ENCODE results near the gene OR7G3.
A peak's percentile ranks its signal among the peaks of the same experiment; 100 is the strongest.

OR7G3 gene

DNA sequence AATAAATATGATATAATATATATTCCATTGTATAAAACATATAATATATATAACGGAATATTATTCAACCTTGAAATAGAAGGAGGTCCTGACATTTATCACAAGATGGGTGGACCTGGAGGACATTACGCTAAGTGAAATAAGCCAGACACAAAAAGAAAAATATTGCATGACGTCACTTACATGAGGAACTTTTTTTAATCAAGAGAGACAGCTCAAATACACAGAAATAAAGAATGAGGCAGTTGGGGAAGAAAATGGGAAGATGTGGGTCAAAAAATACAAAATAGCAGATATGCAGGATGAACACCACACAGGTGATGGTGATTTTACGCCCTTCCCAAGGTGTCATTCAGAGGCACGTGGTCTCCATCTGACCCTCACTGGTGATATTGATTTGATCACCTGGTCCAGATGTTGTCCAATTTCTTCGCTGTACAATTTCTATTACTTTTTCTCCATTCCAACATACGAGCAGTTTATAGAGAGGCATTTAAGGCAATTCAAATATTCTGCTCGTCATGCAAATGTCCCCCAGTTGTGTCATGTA, 12.9 kb upstream of the OR7G3 start:
- Histone ChIP-seq H3K4me1 (ENCODE audit: insufficient read depth, low read length, severe bottlenecking) (peaks cover 19% of the 10 kb centered on the region), H2AFZ (ENCODE audit: low read length) (peak overlapping the region; percentile 73), H3K4me2 (ENCODE audit: low read length) (peak overlapping the region; percentile 90), H3K9ac (ENCODE audit: low read length) (peak overlapping the region; percentile 95), H3K9me2 (ENCODE audit: low read depth, low read length) (no peaks in the 10 kb centered on the region), H3K79me2 (ENCODE audit: insufficient read depth, low read length) (peaks cover 43% of the 10 kb centered on the region), H3K27ac (ENCODE audit: low read depth, low read length, poor library complexity, severe bottlenecking) (peak overlapping the region; percentile 43), H3K9me3 (ENCODE audit: low read length) (peaks cover 10% of the 10 kb centered on the region), H3K4me3 (ENCODE audit: low read depth, low read length, poor library complexity, severe bottlenecking) (peak overlapping the region; percentile 97), H4K20me1 (ENCODE audit: insufficient read depth, low read length) (no peaks in the 10 kb centered on the region), H3F3A (ENCODE audit: insufficient read depth, low read length) (no peaks in the 10 kb centered on the region), H3K36me3 (ENCODE audit: insufficient read depth, low read length) (peaks cover 26% of the 10 kb centered on the region), H3K27me3 (ENCODE audit: insufficient read depth, low read length) (no peaks in the 10 kb centered on the region)
- TF ChIP-seq EZH2 (IDR thresholded peaks at IDR 0.05; ENCODE audit: borderline replicate concordance, low read length), result no peak

DNA sequence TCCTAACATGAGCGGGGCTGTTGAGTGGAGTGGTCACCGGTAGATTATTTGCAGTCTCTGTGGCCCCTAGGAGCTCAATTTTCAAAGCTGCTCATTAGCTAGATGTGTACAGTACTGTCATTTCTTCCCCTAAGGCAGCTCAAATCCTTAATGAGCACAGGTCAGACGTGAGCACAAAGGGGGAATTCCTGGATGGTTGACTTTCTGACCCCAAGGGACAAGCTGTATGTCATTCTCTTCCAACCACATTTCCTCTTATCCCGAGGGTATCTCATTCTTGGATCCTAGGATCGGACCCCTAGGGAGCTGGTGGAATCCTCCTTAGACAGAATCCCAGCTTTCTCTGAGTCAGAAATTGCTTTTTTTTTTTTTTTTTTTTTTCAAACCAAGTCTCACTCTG, 5.7 kb upstream of the OR7G3 start:
- Histone ChIP-seq H3K4me2 (ENCODE audit: low read length) (no peak overlapping the region), H3K79me2 (ENCODE audit: insufficient read depth, low read length) (no peaks in the 10 kb centered on the region), H3K4me1 (ENCODE audit: insufficient read depth, low read length, severe bottlenecking) (peaks cover 5% of the 10 kb centered on the region), H3K36me3 (ENCODE audit: insufficient read depth, low read length) (no peaks in the 10 kb centered on the region), H3K27me3 (ENCODE audit: insufficient read depth, low read length) (no peaks in the 10 kb centered on the region), H3F3A (ENCODE audit: insufficient read depth, low read length) (no peaks in the 10 kb centered on the region), H3K9me3 (ENCODE audit: low read length) (no peaks in the 10 kb centered on the region), H3K9ac (ENCODE audit: low read length) (no peak overlapping the region), H3K4me3 (ENCODE audit: low read depth, low read length, poor library complexity, severe bottlenecking) (no peak overlapping the region), H4K20me1 (ENCODE audit: insufficient read depth, low read length) (no peaks in the 10 kb centered on the region), H3K9me2 (ENCODE audit: low read depth, low read length) (no peaks in the 10 kb centered on the region), H2AFZ (ENCODE audit: low read length) (no peak overlapping the region), H3K27ac (ENCODE audit: low read depth, low read length, poor library complexity, severe bottlenecking) (no peak overlapping the region)
- TF ChIP-seq EZH2 (IDR thresholded peaks at IDR 0.05; ENCODE audit: borderline replicate concordance, low read length) (no peak), CTCF (IDR thresholded peaks at IDR 0.05; ENCODE audit: low read length) (no peak)

- Histone ChIP-seq H3K4me1 (ENCODE audit: insufficient read depth, low read length, severe bottlenecking) (no peaks in the 10 kb centered on the region), H3K27ac (ENCODE audit: low read depth, low read length, poor library complexity, severe bottlenecking) (no peak overlapping the region), H3F3A (ENCODE audit: insufficient read depth, low read length) (no peaks in the 10 kb centered on the region), H2AFZ (ENCODE audit: low read length) (no peak overlapping the region), H3K9me2 (ENCODE audit: low read depth, low read length) (no peaks in the 10 kb centered on the region), H3K36me3 (ENCODE audit: insufficient read depth, low read length) (no peaks in the 10 kb centered on the region), H3K27me3 (ENCODE audit: insufficient read depth, low read length) (no peaks in the 10 kb centered on the region), H3K4me2 (ENCODE audit: low read length) (no peak overlapping the region), H3K79me2 (ENCODE audit: insufficient read depth, low read length) (no peaks in the 10 kb centered on the region), H3K4me3 (ENCODE audit: low read depth, low read length, poor library complexity, severe bottlenecking) (no peak overlapping the region), H3K9ac (ENCODE audit: low read length) (no peak overlapping the region), H3K9me3 (ENCODE audit: low read length) (no peaks in the 10 kb centered on the region), H4K20me1 (ENCODE audit: insufficient read depth, low read length) (no peaks in the 10 kb centered on the region)
- no peak for TF ChIP-seq CTCF (IDR thresholded peaks at IDR 0.05; ENCODE audit: low read length)
Observed at GRCh38 chr19:9130965-9131364, 4.2 kb upstream of the OR7G3 start.

GRCh38 chr19:9128171-9128570, 1.4 kb upstream of the OR7G3 start:
- Histone ChIP-seq H3F3A (ENCODE audit: insufficient read depth, low read length) (no peaks in the 10 kb centered on the region), H3K4me3 (ENCODE audit: low read depth, low read length, poor library complexity, severe bottlenecking) (no peak overlapping the region), H3K4me2 (ENCODE audit: low read length) (no peak overlapping the region), H3K27me3 (ENCODE audit: insufficient read depth, low read length) (no peaks in the 10 kb centered on the region; the same call in 1 of the 2 replicates), H3K27ac (ENCODE audit: low read depth, low read length, poor library complexity, severe bottlenecking) (no peak overlapping the region), H2AFZ (ENCODE audit: low read length) (no peak overlapping the region), H3K9me3 (ENCODE audit: low read length) (no peaks in the 10 kb centered on the region), H3K9ac (ENCODE audit: low read length) (no peak overlapping the region), H3K36me3 (ENCODE audit: insufficient read depth, low read length) (no peaks in the 10 kb centered on the region), H4K20me1 (ENCODE audit: insufficient read depth, low read length) (no peaks in the 10 kb centered on the region), H3K4me1 (ENCODE audit: insufficient read depth, low read length, severe bottlenecking) (no peaks in the 10 kb centered on the region), H3K9me2 (ENCODE audit: low read depth, low read length) (no peaks in the 10 kb centered on the region), H3K79me2 (ENCODE audit: insufficient read depth, low read length) (no peaks in the 10 kb centered on the region)
- no peak for TF ChIP-seq CTCF (IDR thresholded peaks at IDR 0.05; ENCODE audit: low read length)
- no peak for TF ChIP-seq EZH2 (IDR thresholded peaks at IDR 0.05; ENCODE audit: borderline replicate concordance, low read length)

Data from OCI-LY1 (cell line).